GM12891 (cell line): ENCODE results near the gene C2CD4A.

ENCODE experiments used
- DNase-seq: peaks from one replicate; pipeline ENCODE4 v3.0.0; 2011; ENCODE audit warnings: low spot score; ENCODE audit not compliant: insufficient read length
- FAIRE-seq: peaks from 2 replicates; lab custom pipeline; 2011; peaks lifted over from hg19 to GRCh38; lab: Jason Lieb, UNC
- PAX5 ChIP-seq: IDR thresholded peaks from 2 replicates; pipeline ENCODE4 v1.6.1; 2011; ENCODE audit warnings: low read length, moderate library complexity, mild to moderate bottlenecking; ENCODE audit not compliant: insufficient read depth, severe bottlenecking
- POLR2A ChIP-seq: IDR thresholded peaks from 2 replicates; pipeline ENCODE4 v1.6.1; 2011; ENCODE audit warnings: low read depth, low read length, control low read depth
- POLR2AphosphoS5 ChIP-seq: IDR thresholded peaks from 2 replicates; pipeline ENCODE4 v1.6.1; 2011; ENCODE audit warnings: low read depth, low read length, control low read depth
- POU2F2 ChIP-seq: IDR thresholded peaks from 2 replicates; pipeline ENCODE4 v1.6.1; 2011; ENCODE audit warnings: low read depth, mild to moderate bottlenecking, control low read depth, low read length, moderate library complexity
- SPI1 ChIP-seq: IDR thresholded peaks from 2 replicates; pipeline ENCODE4 v1.6.1; 2011; ENCODE audit warnings: low read depth, low read length, control low read depth
- TAF1 ChIP-seq: IDR thresholded peaks from 2 replicates; pipeline ENCODE4 v1.6.1; 2011; ENCODE audit warnings: low read depth, low read length, control low read depth

Gene C2CD4A

GRCh38 chr15:62069551-62069950 is 2.8 kb downstream of the C2CD4A start:
- DNase-seq (no peak), FAIRE-seq (no peak)
- TF ChIP-seq TAF1 (no peak), POLR2AphosphoS5 (no peak), PAX5 (no peak), POLR2A (no peak), SPI1 (no peak), POU2F2 (no peak)

- DNase-seq: peak; percentile 7
- FAIRE-seq: no peak
- TF ChIP-seq POLR2A (no peak), PAX5 (no peak), TAF1 (no peak), POLR2AphosphoS5 (no peak), SPI1 (no peak), POU2F2 (no peak)
These were observed 5.0 kb downstream of the C2CD4A start for GRCh38 chr15:62071711-62072308.

GRCh38 chr15:62075595-62076277 is 9.0 kb downstream of the C2CD4A start:
- TF ChIP-seq POLR2AphosphoS5 (no peak), POLR2A (no peak), PAX5 (no peak), TAF1 (no peak), SPI1 (no peak), POU2F2 (no peak)
- FAIRE-seq: no peak
- no peak for DNase-seq

- no peak for DNase-seq
- no peak for FAIRE-seq
- TF ChIP-seq TAF1 (no peak), POU2F2 (no peak), POLR2A (no peak), SPI1 (no peak), PAX5 (no peak), POLR2AphosphoS5 (no peak)
These were observed 12.8 kb downstream of the C2CD4A start for GRCh38 chr15:62079594-62079993.

- no peak for DNase-seq
- FAIRE-seq: no peak
- TF ChIP-seq PAX5 (no peak), POU2F2 (no peak), SPI1 (peak; percentile 59; the same call in 1 of the 2 replicates), POLR2A (no peak)
These were observed 16.7 kb downstream of the C2CD4A start for GRCh38 chr15:62083194-62084154.

- DNase-seq (no peak), FAIRE-seq (no peak)
- TF ChIP-seq PAX5 (no peak), POU2F2 (no peak), TAF1 (no peak), SPI1 (no peak), POLR2A (no peak), POLR2AphosphoS5 (no peak)
These were observed 19.0 kb downstream of the C2CD4A start for GRCh38 chr15:62085740-62086139.

- no peak for FAIRE-seq
- DNase-seq: no peak
- TF ChIP-seq TAF1: no peak
- TF ChIP-seq POLR2AphosphoS5: no peak
- no peak for TF ChIP-seq SPI1
- no peak for TF ChIP-seq PAX5
- TF ChIP-seq POLR2A: no peak
- no peak for TF ChIP-seq POU2F2
These were observed 21.0 kb downstream of the C2CD4A start for GRCh38 chr15:62087671-62088352.

GRCh38 chr15:62088353-62088693 is 21.5 kb downstream of the C2CD4A start:
- no peak for TF ChIP-seq POLR2AphosphoS5
- TF ChIP-seq TAF1: no peak
- no peak for TF ChIP-seq POU2F2
- no peak for TF ChIP-seq POLR2A
- FAIRE-seq (no peak), DNase-seq (no peak)

GRCh38 chr15:62089616-62090015 is 22.8 kb downstream of the C2CD4A start:
- DNase-seq: no peak
- TF ChIP-seq PAX5 (no peak), TAF1 (no peak), POU2F2 (no peak)
- no peak for FAIRE-seq
